GM19328 (cell line): ENCODE data around the gene KRT32.
"Not testable (repeated sequence)": the region's sequence is repeated elsewhere in the genome, so short reads cannot be mapped to it uniquely, and the experiment has no call there.

ENCODE experiments used
- ATAC-seq: cut with Tn5 transposase; IDR thresholded peaks from one replicate; pipeline ENCODE4 v1.9.1; 2021; ENCODE audit warnings: mild to moderate bottlenecking, moderate library complexity; ENCODE audit not compliant: unreplicated experiment

KRT32 gene

DNA sequence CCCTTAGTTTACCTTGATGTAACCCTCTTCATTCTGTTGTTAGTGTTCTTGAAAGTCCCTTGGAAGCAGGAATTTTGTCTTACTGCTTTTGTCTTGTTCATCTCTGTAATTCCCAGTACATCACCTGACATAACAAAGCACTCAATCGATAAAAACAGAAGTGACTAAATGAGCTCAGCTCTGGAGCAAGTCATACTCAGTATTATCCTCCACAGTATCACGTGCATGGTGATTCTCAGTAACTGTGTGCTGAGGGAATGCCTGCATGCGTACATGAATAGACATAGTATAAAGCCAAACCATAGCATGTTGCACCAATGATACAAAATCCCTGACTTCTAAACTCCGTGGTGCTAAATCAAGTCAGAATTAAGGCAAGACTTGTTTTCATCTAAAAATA is 33.6 kb downstream of the KRT32 start:
- no peak for ATAC-seq

DNA sequence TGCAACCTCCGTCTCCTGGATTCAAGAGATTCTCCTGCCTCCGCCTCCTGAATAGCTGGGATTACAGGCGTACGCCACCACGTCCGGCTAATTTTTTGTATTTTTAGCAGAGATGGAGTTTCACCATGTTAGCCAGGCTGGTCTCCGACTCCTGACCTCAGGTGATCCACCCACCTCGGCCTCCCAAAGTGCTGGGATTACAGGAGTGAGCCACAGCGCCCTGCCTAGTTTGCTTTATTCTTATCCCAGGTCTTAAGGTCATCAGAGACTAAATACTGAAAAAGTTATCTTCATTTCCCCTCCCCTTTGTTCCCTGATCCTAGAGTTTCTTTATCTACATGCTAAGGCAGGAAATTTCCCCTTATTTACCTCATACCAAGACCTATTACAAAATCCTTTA is 36.8 kb downstream of the KRT32 start:
- ATAC-seq, result not testable (repeated sequence)

DNA sequence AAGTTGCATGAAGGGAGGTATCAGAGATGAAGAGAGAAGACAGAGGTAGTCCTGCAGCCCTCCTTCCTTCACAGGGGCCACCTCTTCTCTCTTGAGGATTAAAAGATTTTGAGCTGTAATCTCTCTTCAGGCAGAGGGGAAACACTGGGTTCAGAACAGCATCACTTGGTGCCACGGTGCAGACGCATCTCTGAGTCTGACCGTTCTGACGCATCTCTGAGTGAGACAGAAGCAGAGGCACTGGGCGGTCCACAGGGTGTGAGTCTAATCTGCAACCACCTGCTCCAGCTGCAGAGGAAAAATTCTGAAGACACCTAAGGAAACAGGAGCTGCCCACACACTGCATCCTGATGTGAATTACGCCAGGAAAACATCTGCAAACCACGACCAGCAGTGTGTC is 37.5 kb downstream of the KRT32 start:
- no peak for ATAC-seq

DNA sequence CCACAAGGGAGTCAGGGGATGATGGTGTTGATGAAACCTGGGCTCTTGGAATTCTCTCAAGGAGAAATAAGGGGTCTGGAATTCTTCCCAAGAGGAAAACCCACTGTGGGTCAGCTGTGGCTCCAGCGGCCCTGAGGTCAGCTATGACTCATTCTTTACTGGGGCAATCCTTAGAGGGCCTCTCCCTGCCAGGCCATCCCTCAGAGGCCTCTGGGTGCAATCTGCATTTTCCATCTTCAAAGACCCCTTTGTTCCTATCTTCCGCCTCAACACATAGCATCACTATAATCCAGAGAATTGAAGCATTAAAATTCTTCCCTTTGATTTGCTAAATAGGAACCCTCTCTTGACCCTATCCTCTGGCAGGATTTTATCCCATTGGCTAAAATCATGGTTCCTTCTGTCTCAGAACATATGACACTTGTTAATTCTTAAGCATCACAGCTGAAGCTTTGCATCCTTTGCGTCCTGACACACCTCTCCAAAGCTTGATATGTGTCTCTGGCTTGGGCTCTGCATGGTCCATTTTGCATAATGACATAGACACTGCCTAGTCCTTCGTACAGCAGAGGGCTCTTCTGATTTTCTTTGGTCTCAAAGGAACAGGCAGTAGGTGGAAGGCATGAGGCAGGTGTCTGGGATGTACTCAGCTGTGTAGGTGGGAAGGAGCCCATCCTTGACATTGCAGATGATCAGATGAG is 38.4 kb downstream of the KRT32 start:
- no peak for ATAC-seq

DNA sequence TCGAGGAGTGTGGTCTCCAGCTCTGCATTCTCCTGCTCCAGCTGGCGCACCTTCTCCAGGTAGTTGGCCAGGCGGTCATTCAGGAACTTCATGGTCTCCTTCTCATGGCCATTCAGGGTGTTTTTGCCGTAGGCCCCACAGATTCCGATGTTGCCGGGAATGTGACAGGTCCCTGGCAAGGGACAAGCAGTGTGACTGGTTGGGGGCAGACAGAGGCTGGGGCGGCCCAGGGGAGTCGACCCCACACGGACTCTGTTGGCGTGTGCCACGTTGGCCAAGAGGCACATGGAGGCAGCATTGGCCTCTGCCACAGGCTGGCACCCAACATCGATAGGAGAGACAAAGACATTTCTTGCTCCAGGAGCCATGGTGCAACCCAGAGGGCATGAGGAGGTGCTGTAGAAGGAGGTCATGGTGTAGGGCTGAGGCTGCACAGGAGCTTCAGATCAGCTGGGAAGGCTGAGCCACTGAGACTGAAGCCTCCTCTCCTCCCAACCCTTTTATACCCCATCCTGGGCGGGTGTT is 43.0 kb downstream of the KRT32 start, which contains the start of gene KRT37:
Gene KRT37, minus strand, starts transcription at position 475 of the 525 bp plus-strand sequence. Its CDS starts 62 bp downstream, at position 413.
- no peak for ATAC-seq

DNA sequence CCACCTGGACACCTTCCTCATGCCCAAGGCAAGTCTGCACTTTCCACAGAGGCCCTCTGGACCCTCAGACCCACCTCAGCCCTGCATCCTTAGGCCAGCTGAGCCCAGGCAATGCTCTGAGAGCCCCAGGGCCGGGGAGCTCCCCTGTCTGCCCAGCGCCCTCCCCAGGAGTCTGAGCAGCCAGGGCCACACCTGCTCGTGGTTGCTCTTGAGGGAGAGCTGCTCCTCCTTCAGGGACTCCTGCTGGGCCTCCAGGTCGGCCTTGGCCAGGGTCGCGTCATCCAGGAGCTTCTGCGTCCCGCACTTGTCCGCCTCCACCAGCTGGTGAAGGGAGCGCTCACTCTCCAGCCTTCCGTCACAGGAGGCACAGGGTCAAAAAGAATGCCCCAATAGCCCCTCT is 44.6 kb downstream of the KRT32 start:
- ATAC-seq, result not testable (repeated sequence)

DNA sequence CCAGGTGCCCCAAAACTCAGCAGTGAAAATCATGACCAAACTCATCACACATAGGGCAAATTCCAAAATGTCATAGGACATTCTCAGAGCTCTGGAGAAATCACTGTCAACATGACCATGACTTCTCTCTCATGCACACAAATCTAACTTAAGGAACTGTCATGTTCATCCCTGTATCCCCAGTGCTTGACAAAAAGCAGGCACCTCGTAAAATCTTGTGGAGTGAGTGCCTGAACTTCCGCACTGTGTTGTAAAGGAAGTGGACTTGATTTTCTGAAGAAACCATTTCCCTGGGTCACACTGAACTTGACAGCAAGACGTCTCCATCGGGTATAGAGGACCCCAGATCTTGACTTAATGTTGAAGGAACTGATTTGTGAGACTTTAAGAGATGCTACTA is 45.6 kb downstream of the KRT32 start:
- ATAC-seq, result no peak

DNA sequence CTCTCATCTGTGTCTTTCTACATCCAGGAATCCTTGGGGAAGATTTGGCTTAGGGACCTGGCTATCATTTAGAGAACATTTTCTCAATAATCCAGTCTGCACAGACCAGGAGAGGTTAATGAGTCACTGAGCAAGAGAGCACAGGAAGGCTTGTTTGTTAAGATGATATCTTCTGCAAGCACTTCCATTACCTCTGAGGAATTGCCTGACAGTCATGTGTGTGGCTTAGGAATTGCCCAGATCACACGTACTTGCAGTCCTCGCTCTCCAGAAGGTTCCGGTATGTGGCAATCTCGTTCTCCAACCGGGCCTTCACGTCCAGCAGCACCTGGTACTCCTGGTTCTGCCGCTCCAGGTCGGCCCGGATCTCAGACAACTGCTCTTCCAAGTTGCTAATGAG is 46.1 kb downstream of the KRT32 start:
- no peak for ATAC-seq

DNA sequence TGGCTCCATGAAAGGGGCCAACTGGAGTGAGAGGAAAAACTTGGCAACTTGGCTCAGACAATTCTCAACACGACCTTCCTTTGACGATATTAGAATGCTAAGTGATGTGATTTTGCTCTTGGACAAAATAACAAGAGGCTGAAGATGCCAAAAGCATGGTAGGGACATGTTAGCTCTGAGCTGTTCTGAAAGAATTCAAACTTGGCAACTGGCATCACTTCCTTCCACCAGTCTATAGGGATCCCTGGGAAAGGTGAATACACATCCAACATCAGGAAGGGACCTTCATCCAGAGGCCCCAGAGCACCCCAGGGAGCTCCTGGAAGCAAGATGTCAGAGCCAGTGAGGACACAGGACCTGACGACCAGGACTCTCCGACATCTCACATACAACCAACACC is 47.1 kb downstream of the KRT32 start:
- no peak for ATAC-seq

DNA sequence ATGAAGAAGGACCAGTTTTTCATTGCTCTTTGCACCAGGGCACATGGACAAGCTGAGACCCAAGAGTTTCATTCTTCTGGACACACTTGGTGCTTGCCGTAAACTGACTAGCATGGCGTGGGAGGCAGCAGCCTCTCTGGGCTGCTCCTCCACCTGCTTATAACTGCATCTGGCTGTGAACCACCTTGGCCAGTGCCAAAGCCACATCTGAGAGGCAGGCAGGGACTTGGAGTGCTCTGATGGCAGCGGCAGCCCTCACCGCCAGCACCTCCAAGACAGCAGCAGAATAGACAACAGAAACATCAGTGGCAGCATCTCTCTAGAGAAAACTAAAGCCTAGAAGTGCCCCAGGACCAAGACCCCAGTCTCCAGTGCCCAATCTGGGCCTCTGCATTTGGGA is 47.5 kb downstream of the KRT32 start:
- no peak for ATAC-seq

DNA sequence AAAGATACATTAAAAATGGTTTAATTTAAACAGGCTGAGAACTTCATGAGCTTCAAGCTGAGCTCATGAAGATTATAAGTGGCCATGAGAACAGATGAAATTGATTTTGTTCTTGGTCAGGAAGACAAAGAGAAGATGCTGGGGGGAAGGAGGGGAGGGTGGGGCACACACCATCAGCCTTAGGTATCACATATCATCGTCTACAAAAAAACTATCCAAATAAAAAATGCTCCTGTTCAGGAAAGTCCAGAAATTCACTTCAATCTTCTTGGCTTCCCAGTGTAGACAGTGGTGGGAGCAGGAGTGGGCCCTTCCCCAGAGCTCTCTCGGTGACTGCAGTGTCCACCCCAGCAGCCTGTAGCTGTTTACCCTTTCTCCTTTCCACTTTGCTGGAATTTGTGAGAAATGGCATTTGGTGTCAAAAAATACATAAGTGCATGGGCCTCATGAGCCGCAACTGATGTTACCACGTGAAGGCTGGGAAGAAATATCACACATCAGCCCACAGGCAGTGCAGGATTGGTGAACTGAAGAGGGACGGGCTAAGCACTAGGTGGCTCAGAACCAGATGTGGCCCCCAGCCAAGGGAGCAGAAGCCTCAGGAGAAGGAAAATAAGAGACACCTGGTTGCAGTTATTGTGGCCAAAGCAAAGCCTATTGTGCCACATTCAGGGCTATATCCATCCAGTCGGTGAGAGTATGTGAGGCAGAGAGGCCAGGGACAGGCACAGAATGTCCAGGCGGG is 48.9 kb downstream of the KRT32 start:
- ATAC-seq, result no peak

DNA sequence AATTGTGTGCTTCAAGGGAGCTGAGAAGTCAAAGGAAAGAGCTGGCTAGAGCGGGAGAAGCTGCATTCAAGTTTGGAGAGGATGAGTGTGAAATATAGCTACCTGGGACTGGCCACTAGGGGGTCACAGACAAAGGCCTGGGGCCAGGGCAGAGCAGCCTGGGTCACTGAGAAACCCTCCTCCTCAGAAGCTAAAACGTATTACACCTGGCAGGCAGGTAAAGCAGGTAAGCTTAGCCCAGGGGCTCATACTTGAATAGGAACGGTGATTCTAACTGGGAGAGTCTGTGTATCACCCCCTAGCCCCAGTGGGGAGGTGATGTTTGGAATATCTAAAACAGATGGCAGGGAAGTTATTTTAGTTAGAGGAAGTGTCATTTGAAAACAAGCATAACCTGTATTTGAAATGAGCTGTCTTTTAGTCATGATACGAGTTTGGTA is 49.6 kb downstream of the KRT32 start:
- ATAC-seq, result no peak

DNA sequence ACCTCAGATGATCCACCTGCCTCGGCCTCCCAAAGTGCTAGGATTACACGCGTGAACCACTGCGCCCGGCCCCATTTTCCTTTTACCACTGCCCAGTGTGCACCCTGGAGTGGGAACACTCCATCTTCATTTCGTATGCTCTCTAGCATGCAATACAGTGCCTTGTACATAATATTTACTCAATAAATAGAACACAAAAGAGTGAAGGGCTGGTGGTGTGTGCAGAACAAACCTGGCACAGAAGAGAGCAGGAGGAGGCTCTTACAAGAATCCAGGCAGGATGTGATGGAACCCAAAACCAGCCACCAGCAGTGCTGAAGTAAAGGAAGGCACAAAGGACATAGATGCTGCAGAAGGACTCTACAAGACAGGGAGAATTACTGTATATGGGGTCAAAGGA is 50.1 kb downstream of the KRT32 start:
- no peak for ATAC-seq

DNA sequence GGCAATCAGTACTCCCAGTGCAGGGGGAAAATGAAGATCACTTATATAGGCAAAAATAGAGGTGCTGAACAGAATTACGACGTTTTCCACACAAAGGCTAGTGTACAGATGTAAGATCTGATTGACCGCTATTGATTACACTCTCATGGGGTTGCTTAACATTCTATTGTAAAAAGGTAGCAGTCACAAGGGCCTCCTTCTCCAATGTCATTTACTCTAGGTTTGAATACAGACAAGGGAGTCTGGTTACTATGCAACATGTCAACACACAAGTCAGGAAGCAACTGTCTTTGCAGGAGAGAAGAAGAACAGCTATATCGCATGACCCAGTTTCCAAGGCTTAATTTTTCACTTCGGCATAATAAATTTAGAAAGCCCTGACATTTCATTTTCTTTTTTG is 50.7 kb downstream of the KRT32 start:
- no peak for ATAC-seq

DNA sequence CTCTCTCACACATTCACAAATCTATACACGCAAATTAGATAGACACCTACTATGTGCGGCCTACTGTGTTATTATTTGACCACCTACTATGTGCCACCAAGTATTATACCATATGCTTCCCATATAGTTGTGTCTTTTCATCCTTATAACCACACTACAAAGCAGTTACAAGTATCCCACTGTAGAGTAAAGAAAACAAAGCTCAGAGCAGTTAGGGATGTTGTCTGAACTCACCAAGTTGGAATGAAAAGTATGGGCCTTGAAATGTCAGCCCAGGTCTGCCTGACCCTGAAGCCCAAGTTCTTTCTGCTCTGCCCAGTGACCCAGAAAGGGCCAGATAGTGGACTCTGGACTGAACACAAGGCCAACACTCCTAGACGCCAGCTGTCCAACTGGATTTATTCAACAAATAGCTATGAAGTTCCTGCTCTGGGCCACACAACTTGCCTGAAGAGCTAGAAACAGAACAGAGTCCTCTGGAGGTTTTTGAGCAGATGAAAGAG is 51.3 kb downstream of the KRT32 start:
- ATAC-seq, result no peak

DNA sequence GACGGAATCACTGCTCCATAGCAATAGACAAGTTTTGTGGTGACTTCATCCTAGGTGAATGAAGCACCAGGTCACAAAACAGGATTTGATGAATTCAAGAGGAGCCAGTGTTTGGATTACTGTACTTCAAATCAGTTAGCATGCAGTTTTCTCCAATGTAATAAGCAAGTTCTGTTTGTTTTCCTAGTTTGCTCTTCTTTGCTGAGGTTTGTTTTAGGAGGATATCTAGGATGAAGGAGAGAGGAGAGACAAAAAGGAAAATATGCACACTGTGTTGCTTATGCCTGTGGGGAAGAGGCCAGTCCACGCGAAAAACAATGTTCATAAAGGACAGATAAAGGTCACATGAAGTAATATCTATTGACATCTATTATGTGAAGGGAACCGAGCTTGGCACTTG is 51.8 kb downstream of the KRT32 start:
- no peak for ATAC-seq

DNA sequence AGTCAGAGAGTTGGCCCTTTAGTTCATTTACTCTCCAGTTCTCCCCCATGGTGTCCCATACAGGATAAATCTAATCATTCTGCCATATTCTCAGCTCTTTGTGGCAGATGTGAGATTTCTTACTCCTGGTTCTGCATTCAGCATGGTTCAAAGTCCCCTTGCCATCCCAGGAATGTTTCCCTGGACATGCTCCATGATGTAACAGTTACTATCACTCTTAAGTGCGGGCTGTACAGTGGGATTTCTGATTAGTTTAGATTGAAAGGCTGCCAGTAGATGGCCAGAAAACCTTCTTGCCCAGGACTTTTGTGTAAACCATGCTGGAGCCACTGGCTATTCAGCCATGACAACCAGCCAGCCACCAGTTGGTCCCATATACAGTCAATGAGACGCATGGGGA is 53.2 kb downstream of the KRT32 start:
- ATAC-seq, result no peak

DNA sequence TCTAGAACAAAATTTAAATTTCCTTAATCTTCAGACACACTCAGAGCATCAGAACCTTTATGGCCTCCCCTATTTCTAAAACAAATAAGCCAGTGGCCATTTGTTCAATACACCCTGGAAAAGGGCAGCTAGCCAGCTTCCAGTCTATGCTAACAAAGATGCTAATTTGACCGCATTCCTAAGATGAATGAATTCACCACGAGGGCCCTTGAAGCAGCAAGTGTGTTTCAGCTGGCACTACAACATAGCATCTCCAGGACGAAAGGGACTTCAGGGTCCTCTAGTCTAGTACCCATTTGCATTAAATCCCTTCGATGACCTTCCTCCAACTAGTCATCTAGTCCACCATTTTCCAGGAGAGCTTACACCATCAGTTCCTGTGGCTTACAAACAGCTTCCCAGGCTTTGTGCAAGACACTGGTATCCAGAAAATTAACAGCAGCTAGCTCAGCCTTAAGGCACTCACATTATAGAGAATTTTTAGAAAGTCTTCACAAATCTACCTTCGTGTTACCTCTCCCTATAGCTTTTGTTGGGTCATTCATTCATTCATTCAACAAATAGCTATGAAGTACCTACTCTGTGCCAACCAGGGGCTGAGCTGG is 53.7 kb downstream of the KRT32 start:
- no peak for ATAC-seq

DNA sequence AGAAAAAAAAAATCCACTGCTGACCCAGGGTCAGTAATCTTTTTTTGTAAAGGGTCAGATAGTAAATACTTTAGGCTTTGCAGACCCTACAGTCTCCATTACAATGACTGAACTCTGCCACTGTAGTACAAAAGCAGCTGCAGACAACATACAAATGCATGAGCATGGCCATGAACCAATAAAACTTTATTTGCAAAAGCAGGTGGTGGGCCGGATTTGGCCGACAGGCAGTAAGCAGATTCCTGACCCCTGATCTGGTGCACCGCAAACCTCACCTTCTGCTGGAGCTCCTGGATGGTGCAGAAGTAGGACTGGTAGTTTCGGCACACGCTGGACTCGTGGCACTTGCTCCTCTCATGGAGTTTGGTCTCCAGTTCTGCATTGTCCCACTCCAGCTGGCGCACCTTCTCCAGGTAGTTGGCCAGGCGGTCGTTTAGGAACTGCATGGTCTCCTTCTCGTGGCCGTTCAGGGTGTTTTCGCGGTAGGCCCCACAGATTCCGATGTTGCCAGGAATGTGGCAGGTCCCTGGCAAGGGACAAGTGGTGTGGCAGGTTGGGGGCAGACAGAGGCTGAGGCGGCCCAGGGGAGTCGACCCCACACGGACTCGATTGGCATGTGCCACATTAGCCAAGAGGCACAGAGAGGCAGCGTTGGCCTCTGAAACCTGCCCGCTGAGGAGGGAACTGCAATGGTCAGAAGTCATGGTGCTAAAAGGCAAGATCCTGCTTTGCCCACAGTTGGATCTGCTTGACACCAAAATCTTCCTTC is 55.9 kb downstream of the KRT32 start:
- ATAC-seq, result no peak
